GM12878 (cell line): ENCODE data around the gene SH3D19. TPM values are rescaled to one million over a fixed set of nuclear protein-coding genes. Genes with fewer than 3 reads are reported as not detected.

Experiments used
- ATAC-seq: fragments of 200-7000 bp; cut with Tn5 transposase; 3 replicates; pipeline ENCODE4 v1.9.1; 2020; ENCODE audit warnings: mild to moderate bottlenecking, moderate library complexity
- BruUV-seq: library from RNA; stranded (reverse); fragments of 400-500 nt; replicated peaks from 2 replicates; lab custom pipeline; 2021; lab: Mats Ljungman, UMichigan
- CTCF ChIA-PET: fragments of 300-600 bp; sonication (Branson Sonifier 250); formaldehyde crosslinking; extraction: SDS; loops from one replicate; lab custom pipeline; 2021; ENCODE audit warnings: inconsistent platforms; lab: Yijun Ruan, JAX
- POLR2A ChIA-PET: fragments of 350-600 bp; formaldehyde crosslinking; extraction: SDS; loops from one replicate; lab custom pipeline; 2021; ENCODE audit warnings: inconsistent platforms; lab: Charles Lee
- RAD21 ChIA-PET: fragments of 300-600 bp; sonication (Branson Sonifier 250); formaldehyde crosslinking; loops from one replicate; lab custom pipeline; 2023; ENCODE audit warnings: antibody characterized with exemption; ENCODE audit not compliant: unreplicated experiment; lab: Charles Lee
- SMC1A ChIA-PET: fragments of 300-600 bp; sonication (Branson Sonifier 250); formaldehyde crosslinking; loops from one replicate; lab custom pipeline; 2023; ENCODE audit not compliant: unreplicated experiment, uncharacterized antibody; lab: Charles Lee
- DNase-seq: peaks from one replicate; pipeline ENCODE4 v3.0.0-alpha.2; 2011; ENCODE audit warnings: low read depth, low spot score
- FAIRE-seq: peaks from 3 replicates; lab custom pipeline; 2011; peaks lifted over from hg19 to GRCh38; lab: Jason Lieb, UNC
- H2AFZ ChIP-seq: 2 replicates; pipeline ENCODE4 v1.6.0; 2011; ENCODE audit warnings: low read depth, low read length, control low read depth; ENCODE audit not compliant: control insufficient read depth
- H3K27ac ChIP-seq: 2 replicates; pipeline ENCODE4 v1.5.1; 2011; ENCODE audit warnings: control low read depth; ENCODE audit not compliant: control insufficient read depth, insufficient read depth
- H3K27me3 ChIP-seq, 2 experiments: replicated peaks in 1 of 2; 2 replicates each; pipeline versions ENCODE4 v1.6.0 to v1.6.1; 2011; ENCODE audit warnings: low read length in 1 of 2; ENCODE audit not compliant: control insufficient read depth in 2 of 2, insufficient read depth in 2 of 2
- H3K36me3 ChIP-seq, 2 experiments: 2 replicates each; pipeline ENCODE4 v1.5.1; 2011; ENCODE audit warnings: low read length in 1 of 2; ENCODE audit not compliant: control insufficient read depth in 2 of 2, insufficient read depth in 2 of 2
- H3K4me1 ChIP-seq: 2 replicates; pipeline ENCODE4 v1.6.1; 2011; ENCODE audit warnings: mild to moderate bottlenecking, low read length, moderate library complexity, mixed read lengths; ENCODE audit not compliant: control insufficient read depth, insufficient read depth
- H3K4me2 ChIP-seq: 2 replicates; pipeline ENCODE4 v1.6.0; 2011; ENCODE audit warnings: control low read depth; ENCODE audit not compliant: control insufficient read depth, insufficient read depth
- H3K4me3 ChIP-seq: fragments of 200-600 bp; sonication (generic); 2 replicates; pipeline ENCODE4 v1.5.1; 2016
- H3K79me2 ChIP-seq: 2 replicates; pipeline ENCODE4 v1.6.0; 2011; ENCODE audit warnings: low read length; ENCODE audit not compliant: control insufficient read depth, insufficient read depth
- H3K9ac ChIP-seq: 2 replicates; pipeline ENCODE4 v1.8.0; 2011; ENCODE audit warnings: low read length, control low read depth, mixed read lengths; ENCODE audit not compliant: control insufficient read depth, insufficient read depth
- H3K9me3 ChIP-seq: replicated peaks from 3 replicates; pipeline ENCODE4 v1.5.1; 2011; ENCODE audit warnings: mild to moderate bottlenecking, low read length; ENCODE audit not compliant: control insufficient read depth, insufficient read depth
- H4K20me1 ChIP-seq: 2 replicates; pipeline ENCODE4 v1.6.0; 2011; ENCODE audit not compliant: control insufficient read depth, insufficient read depth
- CEBPB ChIP-seq, 2 experiments: fragments of 150-350 bp in 1 of 2; IDR thresholded peaks; 2 replicates each; pipeline ENCODE4 v1.6.1; 2012 to 2014; ENCODE audit warnings: low read depth in 2 of 2, low read length in 2 of 2, borderline replicate concordance in 1 of 2, inconsistent platforms in 1 of 2
- ESRRA ChIP-seq: IDR thresholded peaks from 2 replicates; pipeline ENCODE4 v1.6.1; 2012; ENCODE audit warnings: mild to moderate bottlenecking, low read length, improper control_type of control experiment
- FOS ChIP-seq: IDR thresholded peaks from 3 replicates; pipeline ENCODE4 v1.6.1; 2011; ENCODE audit warnings: borderline replicate concordance; ENCODE audit not compliant: insufficient read length; ENCODE audit errors: extremely low read depth
- HCFC1 ChIP-seq: fragments of 150-350 bp; IDR thresholded peaks from 2 replicates; pipeline ENCODE4 v1.6.1; 2014; ENCODE audit warnings: low read length
- LARP7 ChIP-seq: fragments of 450-650 bp; IDR thresholded peaks from 2 replicates; pipeline ENCODE4 v1.6.1; 2017; ENCODE audit warnings: mild to moderate bottlenecking
- RB1 ChIP-seq: fragments of 450-650 bp; formaldehyde crosslinking; IDR thresholded peaks from 2 replicates; pipeline ENCODE4 v1.6.1; 2017; ENCODE audit warnings: mild to moderate bottlenecking, borderline replicate concordance
- RELA ChIP-seq: fragments of 450-650 bp; IDR thresholded peaks from 2 replicates; pipeline ENCODE4 v1.8.0; 2014; ENCODE audit warnings: borderline replicate concordance; ENCODE audit not compliant: partially characterized antibody
- SMC3 ChIP-seq: IDR thresholded peaks from 2 replicates; pipeline ENCODE4 v1.6.1; 2011; ENCODE audit warnings: low read length, improper control_type of control experiment, borderline replicate concordance
- ZNF622 ChIP-seq: fragments of 450-650 bp; IDR thresholded peaks from 2 replicates; pipeline ENCODE4 v1.6.1; 2017; ENCODE audit warnings: mild to moderate bottlenecking, inconsistent platforms
- WGBS: methylation state at CpG from one replicate; pipeline ENCODE4 v1.1.6; 2016; ENCODE audit warnings: low lambda C conversion rate; ENCODE audit not compliant: insufficient replicate concordance, insufficient coverage; ENCODE audit errors: missing lambda C conversion rate; 5-methylcytosine and 5-hydroxymethylcytosine counted together
- in situ Hi-C: fragments of 300-500 bp; cut with MboI; formaldehyde crosslinking; loops from 9 replicates; pipeline ENCODE4 v1.14.3; 2018; ENCODE audit warnings: mixed read lengths
- intact Hi-C: fragments of 100-400 bp; cut with micrococcal nuclease; formaldehyde crosslinking; loops from one replicate; pipeline ENCODE4 v1.14.2; 2022; ENCODE audit not compliant: unreplicated experiment
- polyA plus RNA-seq, 11 experiments: library from polyadenylated mRNA; depleted of rRNA in 4 of 11; unstranded in 6 of 11; stranded (reverse) in 5 of 11; fragments of >200 nt; fragmentation: Nextera tagmentation in 4 of 11; fragmentation: Illumina TruSeq in 1 of 11; extraction: Ambion mirVana in 4 of 11; extraction: Trizol in 1 of 11; gene quantifications; 1 replicate in 1 of 11; 2 replicates in 10 of 11; pipeline versions ENCODE4 v1.2.1 to v1.2.3, GENCODE V29; 2011 to 2016; ENCODE audit warnings: inconsistent platforms in 2 of 11, missing spikeins in 2 of 11, low read depth in 1 of 11
- total RNA-seq, 4 experiments: library from RNA; depleted of rRNA in 3 of 4; stranded (reverse); fragments of >200 nt in 3 of 4; fragmentation: Illumina TruSeq in 1 of 4; extraction: Trizol in 1 of 4; gene quantifications; 2 replicates each; pipeline versions ENCODE4 v1.2.1 to v1.2.3, GENCODE V29; 2013 to 2021
- TF ChIP-seq, protein P1 (sequence below): fragments of 450-650 bp; IDR thresholded peaks from 2 replicates; pipeline ENCODE4 v1.6.1; 2016; ENCODE audit warnings: mild to moderate bottlenecking
- TF ChIP-seq, protein P2 (sequence below): fragments of 450-650 bp; IDR thresholded peaks from 2 replicates; pipeline ENCODE4 v1.6.1; 2017; ENCODE audit warnings: mild to moderate bottlenecking, low read depth, inconsistent platforms; ENCODE audit not compliant: poor library complexity, severe bottlenecking
- TF ChIP-seq, protein P3 (sequence below): fragments of 450-650 bp; IDR thresholded peaks from 2 replicates; pipeline ENCODE4 v1.6.1; 2016; ENCODE audit warnings: mild to moderate bottlenecking
- TF ChIP-seq, protein P4 (sequence below): fragments of 450-650 bp; formaldehyde crosslinking; IDR thresholded peaks from 2 replicates; pipeline ENCODE4 v1.5.0; 2022; ENCODE audit warnings: mild to moderate bottlenecking, missing genetic modification characterization

The SH3D19 gene
- total and polyA plus RNA-seq, 10 of the 15 experiments (the other 5 are each of a cell fraction or from before 2014, with no cell fraction given) = 0.03 to 6.9 (median 0.33) TPM; not detected in 3

DNA sequence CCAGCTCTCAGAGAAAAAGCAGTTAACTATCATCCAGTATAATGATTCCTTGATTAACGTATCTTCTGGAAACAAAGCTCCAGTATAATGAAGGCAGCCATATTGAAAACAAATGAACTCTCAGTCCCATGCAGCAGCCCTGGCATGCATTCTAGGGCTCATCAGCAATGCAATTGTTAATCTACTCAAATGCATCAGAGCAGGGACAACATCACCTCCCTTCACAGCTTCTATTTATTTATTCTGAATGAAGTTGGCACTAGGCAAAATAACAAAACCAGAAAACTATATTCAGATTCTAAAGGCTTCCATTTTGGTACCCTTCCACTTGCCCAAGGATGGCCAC lies 11.4 kb downstream of the SH3D19 start:
- BruUV-seq = no TSS peak
- no peak overlapping the region for H3K4me2 ChIP-seq
- TF ChIP-seq, protein P1, sequence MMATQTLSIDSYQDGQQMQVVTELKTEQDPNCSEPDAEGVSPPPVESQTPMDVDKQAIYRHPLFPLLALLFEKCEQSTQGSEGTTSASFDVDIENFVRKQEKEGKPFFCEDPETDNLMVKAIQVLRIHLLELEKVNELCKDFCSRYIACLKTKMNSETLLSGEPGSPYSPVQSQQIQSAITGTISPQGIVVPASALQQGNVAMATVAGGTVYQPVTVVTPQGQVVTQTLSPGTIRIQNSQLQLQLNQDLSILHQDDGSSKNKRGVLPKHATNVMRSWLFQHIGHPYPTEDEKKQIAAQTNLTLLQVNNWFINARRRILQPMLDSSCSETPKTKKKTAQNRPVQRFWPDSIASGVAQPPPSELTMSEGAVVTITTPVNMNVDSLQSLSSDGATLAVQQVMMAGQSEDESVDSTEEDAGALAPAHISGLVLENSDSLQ = no peak
- no peak for TF ChIP-seq HCFC1
- TF ChIP-seq, protein P2, sequence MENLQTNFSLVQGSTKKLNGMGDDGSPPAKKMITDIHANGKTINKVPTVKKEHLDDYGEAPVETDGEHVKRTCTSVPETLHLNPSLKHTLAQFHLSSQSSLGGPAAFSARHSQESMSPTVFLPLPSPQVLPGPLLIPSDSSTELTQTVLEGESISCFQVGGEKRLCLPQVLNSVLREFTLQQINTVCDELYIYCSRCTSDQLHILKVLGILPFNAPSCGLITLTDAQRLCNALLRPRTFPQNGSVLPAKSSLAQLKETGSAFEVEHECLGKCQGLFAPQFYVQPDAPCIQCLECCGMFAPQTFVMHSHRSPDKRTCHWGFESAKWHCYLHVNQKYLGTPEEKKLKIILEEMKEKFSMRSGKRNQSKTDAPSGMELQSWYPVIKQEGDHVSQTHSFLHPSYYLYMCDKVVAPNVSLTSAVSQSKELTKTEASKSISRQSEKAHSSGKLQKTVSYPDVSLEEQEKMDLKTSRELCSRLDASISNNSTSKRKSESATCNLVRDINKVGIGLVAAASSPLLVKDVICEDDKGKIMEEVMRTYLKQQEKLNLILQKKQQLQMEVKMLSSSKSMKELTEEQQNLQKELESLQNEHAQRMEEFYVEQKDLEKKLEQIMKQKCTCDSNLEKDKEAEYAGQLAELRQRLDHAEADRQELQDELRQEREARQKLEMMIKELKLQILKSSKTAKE = no peak
- TF ChIP-seq FOS = no peak
- no peak for TF ChIP-seq CEBPB (IDR thresholded peaks at IDR 0.05; ENCODE audit: borderline replicate concordance in 1 of 2, low read depth in 2 of 2, low read length in 2 of 2)
- no peak for TF ChIP-seq RB1
- TF ChIP-seq RELA = no peak
- TF ChIP-seq ZNF622 = no peak
- no peak for TF ChIP-seq LARP7
- TF ChIP-seq, protein P3, sequence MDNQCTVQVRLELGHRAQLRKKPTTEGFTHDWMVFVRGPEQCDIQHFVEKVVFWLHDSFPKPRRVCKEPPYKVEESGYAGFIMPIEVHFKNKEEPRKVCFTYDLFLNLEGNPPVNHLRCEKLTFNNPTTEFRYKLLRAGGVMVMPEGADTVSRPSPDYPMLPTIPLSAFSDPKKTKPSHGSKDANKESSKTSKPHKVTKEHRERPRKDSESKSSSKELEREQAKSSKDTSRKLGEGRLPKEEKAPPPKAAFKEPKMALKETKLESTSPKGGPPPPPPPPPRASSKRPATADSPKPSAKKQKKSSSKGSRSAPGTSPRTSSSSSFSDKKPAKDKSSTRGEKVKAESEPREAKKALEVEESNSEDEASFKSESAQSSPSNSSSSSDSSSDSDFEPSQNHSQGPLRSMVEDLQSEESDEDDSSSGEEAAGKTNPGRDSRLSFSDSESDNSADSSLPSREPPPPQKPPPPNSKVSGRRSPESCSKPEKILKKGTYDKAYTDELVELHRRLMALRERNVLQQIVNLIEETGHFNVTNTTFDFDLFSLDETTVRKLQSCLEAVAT = no peak
- no peak for TF ChIP-seq ESRRA
- TF ChIP-seq, protein P4, sequence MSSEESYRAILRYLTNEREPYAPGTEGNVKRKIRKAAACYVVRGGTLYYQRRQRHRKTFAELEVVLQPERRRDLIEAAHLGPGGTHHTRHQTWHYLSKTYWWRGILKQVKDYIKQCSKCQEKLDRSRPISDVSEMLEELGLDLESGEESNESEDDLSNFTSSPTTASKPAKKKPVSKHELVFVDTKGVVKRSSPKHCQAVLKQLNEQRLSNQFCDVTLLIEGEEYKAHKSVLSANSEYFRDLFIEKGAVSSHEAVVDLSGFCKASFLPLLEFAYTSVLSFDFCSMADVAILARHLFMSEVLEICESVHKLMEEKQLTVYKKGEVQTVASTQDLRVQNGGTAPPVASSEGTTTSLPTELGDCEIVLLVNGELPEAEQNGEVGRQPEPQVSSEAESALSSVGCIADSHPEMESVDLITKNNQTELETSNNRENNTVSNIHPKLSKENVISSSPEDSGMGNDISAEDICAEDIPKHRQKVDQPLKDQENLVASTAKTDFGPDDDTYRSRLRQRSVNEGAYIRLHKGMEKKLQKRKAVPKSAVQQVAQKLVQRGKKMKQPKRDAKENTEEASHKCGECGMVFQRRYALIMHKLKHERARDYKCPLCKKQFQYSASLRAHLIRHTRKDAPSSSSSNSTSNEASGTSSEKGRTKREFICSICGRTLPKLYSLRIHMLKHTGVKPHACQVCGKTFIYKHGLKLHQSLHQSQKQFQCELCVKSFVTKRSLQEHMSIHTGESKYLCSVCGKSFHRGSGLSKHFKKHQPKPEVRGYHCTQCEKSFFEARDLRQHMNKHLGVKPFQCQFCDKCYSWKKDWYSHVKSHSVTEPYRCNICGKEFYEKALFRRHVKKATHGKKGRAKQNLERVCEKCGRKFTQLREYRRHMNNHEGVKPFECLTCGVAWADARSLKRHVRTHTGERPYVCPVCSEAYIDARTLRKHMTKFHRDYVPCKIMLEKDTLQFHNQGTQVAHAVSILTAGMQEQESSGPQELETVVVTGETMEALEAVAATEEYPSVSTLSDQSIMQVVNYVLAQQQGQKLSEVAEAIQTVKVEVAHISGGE (CRISPR knock-in tag) = no peak
- TF ChIP-seq SMC3 = no peak
- no peak for FAIRE-seq
- no peaks in the 10 kb centered on the region for H3K79me2 ChIP-seq
- no peaks in the 10 kb centered on the region; a peak in 1 of 4 replicates for H3K27me3 ChIP-seq
- no peak overlapping the region for H3K4me3 ChIP-seq
- RAD21 ChIA-PET = no interaction called here
- H3K27ac ChIP-seq = no peak overlapping the region
- H2AFZ ChIP-seq = no peak overlapping the region
- no peaks in the 10 kb centered on the region for H3K36me3 ChIP-seq
- H4K20me1 ChIP-seq = no peaks in the 10 kb centered on the region
- in situ Hi-C loops = no loop called here
- H3K4me1 ChIP-seq = no peaks in the 10 kb centered on the region
- WGBS = 100% methylated on average over 1 of the region's 1 CpG
- no peaks in the 10 kb centered on the region for H3K9me3 ChIP-seq
- DNase-seq = no peak
- CTCF ChIA-PET = interaction anchor here (0.8 kb wide), 1 partner anchor 9 kb away, joined by 3 read pairs; no protein-coding TSS in a partner anchor
- intact Hi-C loops = no loop called here
- ATAC-seq = no peak
- H3K9ac ChIP-seq = no peak overlapping the region
- POLR2A ChIA-PET = no interaction called here
- SMC1A ChIA-PET = interaction anchor here (0.7 kb wide), 1 partner anchor 159 kb away, joined by 3 read pairs; no protein-coding TSS in a partner anchor
